ENCODE measurements around the gene TNK1. TPM values are rescaled to one million over a fixed set of nuclear protein-coding genes. Genes with fewer than 3 reads are reported as not detected.
A peak's percentile ranks its signal among the peaks of the same experiment; 100 is the strongest.

Gene TNK1
- total and polyA plus RNA-seq, 9 of the 15 experiments (the other 6 are each of a cell fraction or from before 2014, with no cell fraction given) = 0.28 to 5.2 (median 2.1) TPM

GRCh38 chr17:7393613-7394451, 12.9 kb downstream of the TNK1 start:
- DNase-seq (ENCODE audit: extremely low read depth in 1 of 4, low spot score in 3 of 4) = peak in 3 of 4 experiments; percentile 33 to 52 (median 36)
- Histone ChIP-seq H3K9me1 (ENCODE audit: control insufficient read depth, insufficient read depth, low read length) (no peaks in the 10 kb centered on the region), H3K27ac (ENCODE audit: extremely low read depth, low read depth, low read length) (no peak overlapping the region; the same call in 2 of the 3 replicates), H4K20me1 (replicated peaks; ENCODE audit: control insufficient read depth, insufficient read depth, low read length) (no peaks in the 10 kb centered on the region), H3K36me3 (ENCODE audit: control insufficient read depth, insufficient read depth, low read length) (peaks cover 7% of the 10 kb centered on the region; the same call in 1 of the 3 replicates), H3K9me3 (replicated peaks; ENCODE audit: control insufficient read depth, insufficient read depth, low read depth, low read length) (no peaks in the 10 kb centered on the region), H3K4me3 (peak overlapping the region; percentile 68), H3K79me2 (ENCODE audit: control insufficient read depth, insufficient read depth, low read length) (no peaks in the 10 kb centered on the region), H3K9ac (ENCODE audit: insufficient read depth in 1 of 2, low read depth in 2 of 2, low read length in 2 of 2) (peak overlapping the region; percentile 61 to 97; a peak in 3 of 4 replicates), H3K4me2 (ENCODE audit: insufficient read depth, low read length) (peak overlapping the region; percentile 73), H3K4me1 (replicated peaks in 1 of 2; ENCODE audit: control insufficient read depth in 2 of 2, insufficient read depth in 2 of 2, low read length in 2 of 2) (peaks cover 3 to 24% of the 10 kb centered on the region in 2 experiments; a peak in 4 of 5 replicates), H3K27me3 (ENCODE audit: control insufficient read depth in 2 of 2, insufficient read depth in 2 of 2, low read length in 2 of 2) (no peaks in the 10 kb centered on the region), H2AFZ (ENCODE audit: low read depth, low read length) (peak overlapping the region; percentile 84)
- in situ Hi-C loops (cut with MboI) = no loop called here
- WGBS (ENCODE audit: insufficient coverage, low coverage, missing lambda C conversion rate) = 12% methylated on average over 28 of the region's 48 CpGs
- no peak for FAIRE-seq
- peak; percentile 53 for ATAC-seq
- POLR2A ChIA-PET = interaction anchor here (0.6 to 0.8 kb wide), 2 partner anchors 8 to 91 kb away, joined by 3 read pairs; no protein-coding TSS in a partner anchor
- CTCF ChIA-PET (ENCODE audit: low intra/inter-chr PET ratio) = no interaction called here
- intact Hi-C loops (cut with micrococcal nuclease) = no loop called here
- BruUV-seq (replicated peaks) = TSS peak; percentile 26
- TF ChIP-seq, protein P1, sequence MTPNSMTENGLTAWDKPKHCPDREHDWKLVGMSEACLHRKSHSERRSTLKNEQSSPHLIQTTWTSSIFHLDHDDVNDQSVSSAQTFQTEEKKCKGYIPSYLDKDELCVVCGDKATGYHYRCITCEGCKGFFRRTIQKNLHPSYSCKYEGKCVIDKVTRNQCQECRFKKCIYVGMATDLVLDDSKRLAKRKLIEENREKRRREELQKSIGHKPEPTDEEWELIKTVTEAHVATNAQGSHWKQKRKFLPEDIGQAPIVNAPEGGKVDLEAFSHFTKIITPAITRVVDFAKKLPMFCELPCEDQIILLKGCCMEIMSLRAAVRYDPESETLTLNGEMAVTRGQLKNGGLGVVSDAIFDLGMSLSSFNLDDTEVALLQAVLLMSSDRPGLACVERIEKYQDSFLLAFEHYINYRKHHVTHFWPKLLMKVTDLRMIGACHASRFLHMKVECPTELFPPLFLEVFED (CRISPR knock-in tag; conservative IDR thresholded peaks at IDR 0.05) = no peak
- TF ChIP-seq RBM39 (optimal IDR thresholded peaks at IDR 0.05; ENCODE audit: low read depth, low read length) (no peak), EGR1 (conservative IDR thresholded peaks at IDR 0.05) (peak; percentile 38), MAZ (CRISPR knock-in tag; conservative IDR thresholded peaks at IDR 0.05 in 1 of 2, IDR thresholded peaks at IDR 0.05 in 1 of 2) (peak in 1 of 2 experiments; percentile 13; a peak in 1 of 4 replicates), ZBTB1 (CRISPR knock-in tag; IDR thresholded peaks at IDR 0.05; ENCODE audit: borderline replicate concordance, low read depth) (no peak), PCBP1 (IDR thresholded peaks at IDR 0.05; ENCODE audit: low read depth, low read length, poor library complexity, severe bottlenecking) (peak; percentile 16)
- TF ChIP-seq, protein P2, sequence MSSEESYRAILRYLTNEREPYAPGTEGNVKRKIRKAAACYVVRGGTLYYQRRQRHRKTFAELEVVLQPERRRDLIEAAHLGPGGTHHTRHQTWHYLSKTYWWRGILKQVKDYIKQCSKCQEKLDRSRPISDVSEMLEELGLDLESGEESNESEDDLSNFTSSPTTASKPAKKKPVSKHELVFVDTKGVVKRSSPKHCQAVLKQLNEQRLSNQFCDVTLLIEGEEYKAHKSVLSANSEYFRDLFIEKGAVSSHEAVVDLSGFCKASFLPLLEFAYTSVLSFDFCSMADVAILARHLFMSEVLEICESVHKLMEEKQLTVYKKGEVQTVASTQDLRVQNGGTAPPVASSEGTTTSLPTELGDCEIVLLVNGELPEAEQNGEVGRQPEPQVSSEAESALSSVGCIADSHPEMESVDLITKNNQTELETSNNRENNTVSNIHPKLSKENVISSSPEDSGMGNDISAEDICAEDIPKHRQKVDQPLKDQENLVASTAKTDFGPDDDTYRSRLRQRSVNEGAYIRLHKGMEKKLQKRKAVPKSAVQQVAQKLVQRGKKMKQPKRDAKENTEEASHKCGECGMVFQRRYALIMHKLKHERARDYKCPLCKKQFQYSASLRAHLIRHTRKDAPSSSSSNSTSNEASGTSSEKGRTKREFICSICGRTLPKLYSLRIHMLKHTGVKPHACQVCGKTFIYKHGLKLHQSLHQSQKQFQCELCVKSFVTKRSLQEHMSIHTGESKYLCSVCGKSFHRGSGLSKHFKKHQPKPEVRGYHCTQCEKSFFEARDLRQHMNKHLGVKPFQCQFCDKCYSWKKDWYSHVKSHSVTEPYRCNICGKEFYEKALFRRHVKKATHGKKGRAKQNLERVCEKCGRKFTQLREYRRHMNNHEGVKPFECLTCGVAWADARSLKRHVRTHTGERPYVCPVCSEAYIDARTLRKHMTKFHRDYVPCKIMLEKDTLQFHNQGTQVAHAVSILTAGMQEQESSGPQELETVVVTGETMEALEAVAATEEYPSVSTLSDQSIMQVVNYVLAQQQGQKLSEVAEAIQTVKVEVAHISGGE (CRISPR knock-in tag; IDR thresholded peaks at IDR 0.05) = 0 out of 6 replicates have a peak, but pooled peaks of 1 of the 3 experiments have one; percentile 1
- TF ChIP-seq, protein P3, sequence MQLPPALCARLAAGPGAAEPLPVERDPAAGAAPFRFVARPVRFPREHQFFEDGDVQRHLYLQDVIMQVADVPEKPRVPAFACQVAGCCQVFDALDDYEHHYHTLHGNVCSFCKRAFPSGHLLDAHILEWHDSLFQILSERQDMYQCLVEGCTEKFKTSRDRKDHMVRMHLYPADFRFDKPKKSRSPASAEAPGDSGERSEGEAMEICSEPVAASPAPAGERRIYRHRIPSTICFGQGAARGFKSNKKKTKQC (CRISPR knock-in tag; IDR thresholded peaks at IDR 0.05) = peak; percentile 6; the same call in 1 of the 2 replicates
